GM19455 (cell line): ENCODE data around the gene NFE2L1.
A peak's percentile ranks its signal among the peaks of the same experiment; 100 is the strongest.
"Not testable (repeated sequence)": the region's sequence is repeated elsewhere in the genome, so short reads cannot be mapped to it uniquely, and the experiment has no call there.

Source experiments
- ATAC-seq: cut with Tn5 transposase; IDR thresholded peaks from one replicate; pipeline ENCODE4 v1.9.1; 2021; ENCODE audit not compliant: unreplicated experiment

The NFE2L1 gene

DNA sequence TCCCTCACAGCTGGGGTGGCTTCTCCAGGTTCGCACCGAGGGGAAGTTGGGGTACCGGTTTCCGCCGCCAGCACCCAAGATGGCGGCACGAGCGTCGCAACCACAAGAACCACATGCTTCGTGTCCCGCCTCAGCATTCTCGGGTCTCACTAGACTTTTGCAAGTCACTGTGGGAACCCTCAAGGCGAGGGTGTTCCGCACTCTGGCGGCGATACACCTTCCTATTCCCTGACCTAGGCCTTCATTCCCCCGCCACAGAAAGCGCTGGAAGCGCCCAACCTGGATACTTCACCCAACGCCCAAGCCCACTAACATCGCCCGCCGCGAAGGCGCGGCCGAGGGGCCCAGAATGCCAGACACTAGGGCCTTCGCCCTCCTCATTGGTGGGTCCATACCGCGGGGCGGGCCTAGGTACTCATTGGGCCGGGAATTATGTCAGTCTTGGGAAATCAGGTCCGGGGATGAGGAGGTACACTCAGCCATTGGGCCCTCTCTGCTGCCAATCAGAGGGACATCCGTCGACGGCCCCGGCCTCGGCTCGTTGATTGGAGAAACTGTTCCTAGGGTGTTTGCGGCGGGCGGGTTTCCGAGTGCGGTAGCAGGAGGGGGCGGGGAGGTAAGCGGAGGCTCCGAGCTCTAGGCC is at the start of gene NFE2L1:
TSS of gene NFE2L1 (plus strand) at position 619 of the 643 bp plus-strand sequence. CDS start 2,760 bp downstream, outside the sequence.
- peak; percentile 91 for ATAC-seq

DNA sequence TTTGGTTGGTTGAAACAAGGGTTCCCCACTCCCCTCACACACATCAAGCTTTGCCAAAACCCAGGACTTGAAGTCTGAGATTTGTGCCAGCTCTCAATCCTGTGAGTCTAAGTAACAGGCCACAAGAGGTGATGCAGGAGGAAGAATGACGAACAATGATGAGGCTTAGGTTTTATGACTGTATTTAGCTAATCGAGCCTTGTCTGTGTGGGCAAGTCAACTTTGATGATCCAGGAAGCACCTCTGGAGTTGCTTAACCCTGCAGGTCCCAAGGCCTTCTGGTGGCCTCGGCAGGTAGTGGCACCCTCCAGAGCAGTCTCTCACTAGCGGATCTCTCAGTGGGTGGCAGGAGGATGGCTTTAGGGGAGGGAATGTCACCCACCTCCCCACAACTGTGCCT is 48.6 kb upstream of the NFE2L1 start:
- ATAC-seq: no peak

- no peak for ATAC-seq
Observed at GRCh38 chr17:48001197-48001596, 47.0 kb upstream of the NFE2L1 start.

- not testable (repeated sequence) for ATAC-seq
Observed at GRCh38 chr17:48001657-48002056, 46.5 kb upstream of the NFE2L1 start.

DNA sequence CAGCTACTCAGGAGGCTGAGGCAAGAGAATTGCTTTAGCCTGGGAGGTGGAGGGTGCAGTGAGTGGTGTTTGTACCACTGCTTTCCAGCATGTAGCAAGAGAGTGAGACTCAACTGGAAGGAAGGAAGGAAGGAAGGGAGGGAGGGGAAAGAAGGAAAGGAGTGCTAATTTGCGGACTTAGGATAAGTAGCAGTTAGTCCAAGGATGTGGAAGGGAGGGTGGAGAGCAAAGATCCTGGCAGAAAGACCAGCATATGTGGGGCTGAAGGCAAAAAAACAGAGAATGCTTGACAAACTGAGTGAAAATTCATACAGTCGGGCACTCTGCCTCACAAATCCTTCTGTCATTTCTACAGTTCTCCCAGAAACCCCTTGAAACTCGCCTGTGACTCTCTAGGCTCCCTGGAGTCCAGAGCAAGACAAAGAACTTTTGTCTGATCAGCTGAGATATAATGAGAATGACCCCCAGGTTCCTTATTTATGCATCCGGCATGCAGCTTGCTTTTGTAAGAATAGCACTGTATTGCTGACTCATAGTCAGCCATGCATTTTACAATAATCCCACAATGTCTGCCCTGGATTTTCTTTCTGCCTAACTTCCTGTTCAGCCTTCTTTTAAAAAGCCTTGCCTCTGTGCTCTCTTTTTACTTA is 45.8 kb upstream of the NFE2L1 start:
- no peak for ATAC-seq

GRCh38 chr17:48002916-48003416 is 45.2 kb upstream of the NFE2L1 start:
- ATAC-seq: no peak

GRCh38 chr17:48003417-48004151 is 44.6 kb upstream of the NFE2L1 start:
- ATAC-seq: no peak

DNA sequence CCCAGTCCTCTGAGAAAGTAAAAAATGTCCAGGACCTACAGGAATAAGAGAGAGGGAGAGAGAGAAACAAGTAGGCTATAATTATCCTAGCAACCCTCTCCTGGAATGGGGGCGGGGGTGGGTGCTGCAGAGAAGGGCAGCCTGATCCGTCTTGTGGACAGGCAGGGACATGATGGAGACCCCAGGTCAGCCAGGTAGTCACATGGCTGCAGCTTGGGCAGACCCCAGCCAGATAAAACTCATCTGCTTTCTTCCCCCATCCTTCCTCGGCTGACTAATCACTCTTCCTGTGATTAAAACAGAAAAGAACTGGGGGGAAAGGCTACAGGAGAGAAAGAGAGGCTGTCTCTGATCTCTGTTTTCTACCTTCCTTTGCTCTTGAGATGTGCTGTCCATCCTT is 43.2 kb upstream of the NFE2L1 start:
- no peak for ATAC-seq

- ATAC-seq: no peak
Observed at GRCh38 chr17:48006936-48007709, 41.0 kb upstream of the NFE2L1 start.

GRCh38 chr17:48010193-48010592 is 38.0 kb upstream of the NFE2L1 start:
- no peak for ATAC-seq

GRCh38 chr17:48011405-48012150 is 36.6 kb upstream of the NFE2L1 start:
- no peak for ATAC-seq

GRCh38 chr17:48012151-48012520 is 36.0 kb upstream of the NFE2L1 start:
- no peak for ATAC-seq

GRCh38 chr17:48012654-48013053 is 35.5 kb upstream of the NFE2L1 start:
- no peak for ATAC-seq

DNA sequence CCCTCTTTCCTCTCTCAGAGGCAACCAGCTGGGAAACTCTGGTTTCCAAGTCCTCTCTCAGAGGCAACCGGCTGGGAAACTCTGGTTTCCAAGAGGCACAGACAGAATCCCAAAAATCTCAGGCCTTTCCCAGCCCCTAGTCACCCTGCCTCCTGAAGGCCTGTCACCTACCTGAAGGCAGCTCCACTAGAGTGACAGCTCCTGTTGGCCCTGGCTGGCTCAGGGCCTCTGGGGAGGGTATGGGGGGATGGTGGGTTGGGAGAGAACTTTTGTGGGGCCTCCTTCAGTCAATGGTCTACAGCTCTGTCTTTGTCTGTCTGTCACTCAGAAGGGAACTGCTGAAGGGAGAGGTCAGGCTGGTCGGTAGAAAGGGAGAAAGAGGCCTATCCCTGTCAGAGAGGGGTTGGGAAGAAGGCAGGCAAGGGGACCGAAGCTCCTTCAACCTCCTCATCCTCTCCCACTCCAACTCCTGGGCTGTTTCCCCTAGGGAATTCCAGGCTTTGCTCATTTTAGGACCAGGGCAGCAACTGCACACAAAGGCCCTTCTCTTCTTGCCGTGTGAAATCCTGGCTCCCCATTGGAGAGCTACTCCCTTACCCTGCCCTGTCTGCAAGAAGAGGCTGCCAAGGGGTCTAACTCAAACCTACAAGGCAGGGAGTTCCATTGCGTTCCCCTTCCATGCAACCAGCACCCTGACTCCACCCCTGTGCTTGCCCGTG is 34.1 kb upstream of the NFE2L1 start:
- no peak for ATAC-seq

DNA sequence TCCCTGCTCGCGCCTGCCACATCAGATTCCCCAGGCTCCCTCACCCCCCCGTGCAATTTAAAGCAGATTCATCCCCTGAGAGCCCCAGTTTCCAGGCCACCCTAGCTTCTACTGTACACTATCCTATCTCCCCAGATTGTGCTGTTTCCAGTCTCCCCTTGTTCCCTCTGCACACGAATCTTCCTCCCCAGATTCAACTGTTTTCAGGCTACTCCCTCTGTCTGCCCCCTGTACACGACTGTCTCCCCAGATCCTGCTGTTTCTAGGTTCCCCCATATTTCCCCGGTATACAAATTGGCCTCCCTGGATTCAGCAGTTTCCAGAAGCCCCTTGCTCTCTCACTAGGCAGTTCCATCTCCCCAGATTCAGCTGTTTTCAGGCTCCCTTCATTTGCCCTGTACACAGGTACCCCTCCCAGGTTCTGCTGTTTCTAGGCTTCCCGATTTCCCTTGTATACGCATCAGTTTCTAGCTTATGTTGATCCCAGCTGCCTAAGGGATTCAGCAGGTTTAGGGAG is 33.5 kb upstream of the NFE2L1 start:
- no peak for ATAC-seq

DNA sequence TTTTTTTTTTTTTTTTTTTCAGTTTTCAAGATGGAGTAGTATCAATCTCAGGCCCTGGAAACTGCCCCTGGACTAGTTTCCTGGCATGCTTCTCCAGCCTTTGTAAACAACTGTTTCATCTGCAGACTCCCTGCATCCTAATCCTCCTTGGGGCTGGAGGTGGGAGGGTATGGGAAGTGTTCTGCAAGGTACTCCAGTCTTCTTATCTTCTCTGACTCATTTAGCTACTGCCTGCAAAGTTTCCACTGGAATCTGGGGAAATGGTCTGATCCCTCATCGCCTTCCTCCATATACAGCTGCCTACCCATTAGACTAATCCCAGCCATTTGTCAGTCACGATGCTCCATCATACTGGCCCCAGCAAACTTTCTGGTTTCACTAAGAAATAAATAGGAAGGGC is 32.0 kb upstream of the NFE2L1 start:
- no peak for ATAC-seq

GRCh38 chr17:48017817-48018158 is 30.4 kb upstream of the NFE2L1 start:
- not testable (repeated sequence) for ATAC-seq

DNA sequence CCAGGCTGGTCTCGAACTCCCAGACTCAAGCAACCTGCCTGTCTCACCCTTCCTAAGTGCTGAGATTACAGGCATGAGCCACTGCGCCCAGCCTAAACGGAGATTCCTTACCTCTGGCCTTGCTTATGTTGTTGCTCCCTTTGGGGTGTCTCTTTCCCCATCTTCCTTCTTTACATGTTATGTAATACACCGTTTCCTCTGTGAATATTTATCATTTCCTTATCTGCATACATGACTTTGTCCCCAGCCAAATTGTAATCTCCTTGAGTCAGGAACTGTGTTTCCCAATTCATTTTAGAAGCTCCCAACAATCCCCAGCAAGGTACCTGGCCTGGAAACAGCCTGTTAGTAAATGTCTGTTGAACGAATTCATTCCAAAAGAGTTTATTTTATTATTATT is 26.2 kb upstream of the NFE2L1 start:
- ATAC-seq: no peak

DNA sequence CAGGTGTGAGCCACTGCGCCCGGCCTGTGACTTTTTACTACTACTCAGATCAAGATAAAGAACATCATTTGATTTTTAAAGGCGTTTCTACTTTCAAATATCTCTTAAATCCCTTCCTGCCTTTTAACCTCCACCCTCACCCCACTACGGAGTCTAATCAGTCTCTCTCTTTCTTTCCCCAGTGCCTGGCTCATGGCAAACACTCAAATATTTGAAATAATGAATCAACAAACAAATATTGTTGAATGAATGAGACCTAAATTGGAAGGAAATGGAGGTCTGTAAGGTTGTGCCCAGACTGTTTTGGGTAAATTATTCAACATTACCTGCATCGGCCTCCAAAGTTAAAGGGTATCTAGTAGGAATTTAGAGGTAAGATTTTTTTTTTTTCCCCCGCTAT is 25.3 kb upstream of the NFE2L1 start:
- no peak for ATAC-seq
